Coronary artery (tissue), 2 donors: ENCODE data around the gene CNBD2.

ENCODE experiments used
- DNase-seq: peaks from one replicate; pipeline ENCODE4 v3.0.0-alpha.2; 2017; ENCODE audit warnings: low spot score
- H3K27ac ChIP-seq, 2 donors: fragments of 200-600 bp; sonication (generic); one replicate each; pipeline ENCODE4 v1.5.1; 2016 to 2019
- H3K4me3 ChIP-seq: fragments of 200-600 bp; sonication (generic); 2 replicates; pipeline ENCODE4 v1.5.1; 2016; ENCODE audit warnings: mild to moderate bottlenecking, moderate library complexity
- TF ChIP-seq, protein P1 (sequence below): fragments of 200-600 bp; sonication (generic); IDR thresholded peaks from one replicate; pipeline ENCODE4 v1.5.1; 2019; ENCODE audit warnings: antibody characterized with exemption

CNBD2 gene

DNA sequence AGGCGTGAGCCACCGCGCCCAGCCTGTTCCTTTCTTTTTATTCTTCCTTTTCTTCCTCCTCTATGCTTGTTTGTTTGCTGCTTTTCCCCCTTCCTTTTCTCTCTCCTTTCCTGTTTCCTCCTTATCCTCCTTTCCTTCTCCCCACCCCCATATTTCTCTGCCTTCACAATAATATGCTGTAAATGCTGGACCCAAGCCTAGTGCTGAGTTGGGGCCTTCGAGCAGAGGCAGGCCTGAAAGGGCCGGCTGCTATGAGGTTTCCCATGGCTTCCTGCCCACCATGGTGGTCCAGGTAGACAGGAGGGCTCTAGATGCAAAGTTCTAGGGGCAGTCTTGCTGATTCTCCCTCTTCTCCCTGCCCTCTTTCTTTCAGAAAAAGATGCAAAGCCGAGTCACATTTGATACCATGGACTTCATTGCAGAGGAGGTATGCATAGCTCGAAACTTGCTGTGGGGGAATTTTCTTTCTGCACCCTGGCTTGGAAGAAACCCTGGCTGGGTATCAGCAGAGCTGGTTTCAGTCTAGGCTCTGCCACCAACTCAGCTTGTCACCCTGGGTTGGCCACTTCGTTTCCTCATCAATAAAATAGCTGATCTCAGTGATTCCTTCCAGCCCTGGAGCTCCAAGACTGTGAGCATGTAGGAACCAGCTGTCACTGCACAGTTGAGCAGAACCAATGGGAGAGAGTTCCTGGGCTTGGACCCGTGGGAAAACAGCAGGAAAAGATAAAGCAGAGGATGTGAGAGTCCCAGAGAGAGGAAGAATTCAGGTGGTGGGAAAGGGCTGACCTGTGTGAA lies 7.4 kb downstream of the CNBD2 start:
- TF ChIP-seq, protein P1, sequence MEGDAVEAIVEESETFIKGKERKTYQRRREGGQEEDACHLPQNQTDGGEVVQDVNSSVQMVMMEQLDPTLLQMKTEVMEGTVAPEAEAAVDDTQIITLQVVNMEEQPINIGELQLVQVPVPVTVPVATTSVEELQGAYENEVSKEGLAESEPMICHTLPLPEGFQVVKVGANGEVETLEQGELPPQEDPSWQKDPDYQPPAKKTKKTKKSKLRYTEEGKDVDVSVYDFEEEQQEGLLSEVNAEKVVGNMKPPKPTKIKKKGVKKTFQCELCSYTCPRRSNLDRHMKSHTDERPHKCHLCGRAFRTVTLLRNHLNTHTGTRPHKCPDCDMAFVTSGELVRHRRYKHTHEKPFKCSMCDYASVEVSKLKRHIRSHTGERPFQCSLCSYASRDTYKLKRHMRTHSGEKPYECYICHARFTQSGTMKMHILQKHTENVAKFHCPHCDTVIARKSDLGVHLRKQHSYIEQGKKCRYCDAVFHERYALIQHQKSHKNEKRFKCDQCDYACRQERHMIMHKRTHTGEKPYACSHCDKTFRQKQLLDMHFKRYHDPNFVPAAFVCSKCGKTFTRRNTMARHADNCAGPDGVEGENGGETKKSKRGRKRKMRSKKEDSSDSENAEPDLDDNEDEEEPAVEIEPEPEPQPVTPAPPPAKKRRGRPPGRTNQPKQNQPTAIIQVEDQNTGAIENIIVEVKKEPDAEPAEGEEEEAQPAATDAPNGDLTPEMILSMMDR = no peak
- H3K27ac ChIP-seq = no peak overlapping the region
- no peak for DNase-seq
- H3K4me3 ChIP-seq = no peak overlapping the region

DNA sequence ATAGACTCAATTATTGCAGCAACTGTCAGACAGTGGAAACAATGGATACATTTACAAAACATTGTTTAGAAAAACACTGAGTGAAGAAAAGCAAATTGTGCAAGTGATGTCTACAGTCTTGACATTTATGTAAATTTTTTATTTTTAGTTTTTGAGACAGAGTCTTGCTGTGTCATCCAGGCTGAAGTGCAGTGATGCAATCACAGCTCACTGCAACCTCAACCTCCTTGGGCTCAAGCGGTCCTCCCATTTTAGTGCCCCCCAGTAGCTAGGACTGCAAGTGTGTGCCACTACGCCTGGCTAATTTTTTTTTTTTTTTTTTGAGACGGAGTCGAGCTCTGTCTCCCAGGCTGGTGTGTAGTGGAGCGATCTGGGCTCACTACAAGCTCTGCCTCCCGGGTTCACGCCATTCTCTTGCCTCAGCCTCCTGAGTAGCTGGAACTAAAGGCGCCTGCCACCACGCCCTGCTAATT lies 9.7 kb downstream of the CNBD2 start:
- H3K4me3 ChIP-seq = no peak overlapping the region
- DNase-seq = no peak

DNA sequence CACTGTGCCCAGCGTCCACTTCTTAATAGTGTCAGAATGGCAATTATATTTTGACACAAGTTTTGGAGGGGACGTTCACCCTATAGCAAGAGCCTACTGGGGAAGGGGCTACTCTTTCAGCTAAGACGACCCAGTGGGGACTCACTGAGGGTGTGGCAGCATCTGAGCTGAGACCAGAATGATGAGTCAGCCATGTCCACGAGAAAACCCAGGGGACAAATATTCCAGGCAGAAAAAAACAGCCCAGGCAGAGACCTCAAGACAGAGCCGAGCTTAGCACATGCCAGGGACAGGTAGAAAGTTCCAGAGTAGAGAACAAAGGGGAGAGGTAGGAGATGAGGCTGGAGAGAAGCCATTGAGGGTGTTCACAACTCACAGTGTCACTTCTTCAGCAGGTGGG lies 11.2 kb downstream of the CNBD2 start:
- TF ChIP-seq, protein P1 = no peak
- DNase-seq = no peak
- Histone ChIP-seq H3K4me3 (no peak overlapping the region), H3K27ac (no peak overlapping the region)

More for the DNA sequence above, 9.7 kb downstream of the CNBD2 start:
- TF ChIP-seq, protein P1 = no peak
- H3K27ac ChIP-seq = no peak overlapping the region

DNA sequence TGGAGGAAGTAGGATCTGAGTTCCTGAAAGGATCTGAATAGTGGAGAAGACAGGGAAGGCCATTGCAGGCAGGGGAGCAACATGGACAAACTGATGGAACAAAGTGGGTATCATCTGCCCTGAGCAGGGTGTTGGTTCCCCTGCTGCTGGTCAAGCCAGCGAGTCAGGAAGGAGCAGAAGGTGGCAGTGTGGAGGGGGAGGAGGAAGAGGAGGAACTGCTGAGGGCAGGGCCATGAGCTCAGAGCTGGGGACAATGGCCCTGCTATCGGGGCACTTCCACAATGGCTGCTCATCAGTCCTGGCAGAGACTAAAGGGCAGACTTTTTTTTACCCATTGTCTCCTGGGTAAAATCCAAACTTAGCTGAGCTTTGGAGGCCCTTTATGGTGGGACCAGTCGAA lies 13.6 kb downstream of the CNBD2 start:
- no peak for DNase-seq
- TF ChIP-seq, protein P1 = no peak
- Histone ChIP-seq H3K27ac (no peak overlapping the region), H3K4me3 (no peak overlapping the region)

DNA sequence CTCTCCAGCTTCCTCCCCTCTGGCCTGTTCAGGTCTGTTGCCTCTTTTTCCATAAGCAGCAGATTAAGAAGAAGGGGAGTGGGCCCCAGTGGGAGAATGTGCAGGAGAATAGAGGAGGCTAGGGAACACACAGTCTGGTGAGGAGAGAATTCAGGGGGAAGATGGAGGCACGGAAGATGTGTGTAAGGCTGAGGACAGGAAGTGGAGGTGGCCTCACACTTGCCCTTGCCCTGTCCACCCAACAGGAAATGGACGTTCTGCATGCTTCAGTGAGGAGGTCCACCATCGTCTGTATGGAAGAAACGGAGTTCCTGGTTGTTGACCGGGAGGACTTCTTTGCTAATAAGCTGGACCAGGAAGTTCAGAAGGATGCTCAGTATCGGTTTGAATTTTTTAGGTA lies 16.0 kb downstream of the CNBD2 start:
- DNase-seq = no peak
- H3K27ac ChIP-seq = no peak overlapping the region
- no peak overlapping the region for H3K4me3 ChIP-seq
- TF ChIP-seq, protein P1 = no peak

DNA sequence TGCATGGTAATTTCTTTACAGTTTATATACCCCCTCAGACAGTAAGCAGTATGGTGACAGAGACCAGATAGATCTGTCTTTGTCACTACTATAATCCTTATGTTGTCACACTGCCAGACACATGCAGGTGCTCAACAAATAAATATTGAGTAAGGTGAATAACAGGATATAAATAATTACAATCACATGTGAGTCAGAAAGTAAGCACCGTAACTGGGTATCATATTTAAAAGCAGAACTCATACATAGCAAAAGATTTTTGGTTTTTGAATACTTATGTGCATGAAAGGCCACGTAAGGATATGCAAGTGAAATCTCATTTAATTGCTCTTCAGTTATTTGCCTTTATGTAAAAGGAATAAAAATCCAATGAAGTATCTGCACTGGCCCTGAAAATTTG lies 17.4 kb downstream of the CNBD2 start:
- TF ChIP-seq, protein P1 = no peak
- H3K27ac ChIP-seq = no peak overlapping the region
- H3K4me3 ChIP-seq = no peak overlapping the region
- DNase-seq = no peak

DNA sequence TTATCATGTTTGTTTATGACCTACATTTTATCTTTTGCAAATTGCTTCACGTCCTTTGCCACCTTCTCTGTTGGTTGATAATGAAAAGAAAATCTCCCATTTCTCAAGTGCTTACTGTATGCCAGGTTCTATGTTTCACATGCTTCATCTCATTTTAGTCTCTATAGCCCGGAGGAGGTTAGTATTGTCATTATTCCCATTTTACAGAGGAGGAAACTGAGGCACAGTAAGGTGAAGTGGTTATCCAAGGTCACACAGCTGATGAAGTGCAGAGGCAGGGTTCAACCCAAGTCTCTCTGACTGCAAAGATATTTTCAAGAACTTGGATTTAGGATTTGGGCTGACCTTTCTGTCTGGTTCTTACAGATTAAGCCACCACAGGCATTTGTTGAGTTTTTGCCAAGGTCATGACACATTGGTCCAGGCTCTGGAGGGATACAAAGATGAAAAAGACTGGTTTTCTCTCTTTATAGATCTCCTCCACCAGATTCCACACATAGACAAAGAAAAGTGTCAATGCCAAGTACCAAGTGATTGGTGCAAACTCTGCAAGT lies 20.6 kb downstream of the CNBD2 start:
- no peak for DNase-seq
- no peak overlapping the region for H3K27ac ChIP-seq
- TF ChIP-seq, protein P1 = no peak
- no peak overlapping the region for H3K4me3 ChIP-seq
